IMR-90 (cell line): ENCODE measurements around the gene GABRA4. TPM values are rescaled to one million over a fixed set of nuclear protein-coding genes. Genes with fewer than 3 reads are reported as not detected.

Source experiments
- ATAC-seq: fragments of 200-7000 bp; cut with Tn5 transposase; 2 replicates; pipeline ENCODE4 v1.9.1; 2020; ENCODE audit warnings: low read depth, mild to moderate bottlenecking, moderate library complexity
- BruUV-seq: library from RNA; stranded (reverse); fragments of 400-500 nt; replicated peaks from 2 replicates; lab custom pipeline; 2021; lab: Mats Ljungman, UMichigan
- CTCF ChIA-PET: fragments of 300-600 bp; formaldehyde crosslinking; extraction: SDS; loops from one replicate; lab custom pipeline; 2021; ENCODE audit warnings: antibody characterized with exemption; lab: Yijun Ruan, JAX
- POLR2A ChIA-PET: fragments of 300-600 bp; sonication (Branson Sonifier 250); formaldehyde crosslinking; loops from one replicate; lab custom pipeline; 2022; ENCODE audit warnings: antibody characterized with exemption; ENCODE audit not compliant: unreplicated experiment; lab: Charles Lee
- DNase-seq: peaks from one replicate; pipeline ENCODE4 v3.0.0; 2013
- H2AFZ ChIP-seq: replicated peaks from 2 replicates; pipeline ENCODE3; 2013; ENCODE audit warnings: low read length, mild to moderate bottlenecking; ENCODE audit not compliant: poor library complexity
- H2AK5ac ChIP-seq: 2 replicates; pipeline ENCODE4 v1.6.1; 2013; ENCODE audit warnings: low read depth, low read length, inconsistent platforms
- H2AK9ac ChIP-seq: replicated peaks from 2 replicates; pipeline ENCODE3; 2013; ENCODE audit warnings: mild to moderate bottlenecking, low read depth, low read length, moderate library complexity; ENCODE audit not compliant: poor library complexity
- H2BK120ac ChIP-seq: 2 replicates; pipeline ENCODE4 v1.6.1; 2013; ENCODE audit warnings: low read depth, low read length, inconsistent platforms
- H2BK15ac ChIP-seq: 3 replicates; pipeline ENCODE4 v1.6.1; 2013; ENCODE audit warnings: low read depth, low read length, inconsistent platforms
- H2BK20ac ChIP-seq: 2 replicates; pipeline ENCODE4 v1.6.1; 2013; ENCODE audit warnings: low read depth, mild to moderate bottlenecking, inconsistent platforms, low read length, moderate library complexity
- H2BK5ac ChIP-seq: 2 replicates; pipeline ENCODE4 v1.6.1; 2013; ENCODE audit warnings: mild to moderate bottlenecking, low read depth, low read length, inconsistent platforms; ENCODE audit not compliant: poor library complexity, severe bottlenecking
- H3K14ac ChIP-seq: replicated peaks from 2 replicates; pipeline ENCODE4 v1.6.1; 2013; ENCODE audit warnings: low read depth, low read length, inconsistent platforms
- H3K18ac ChIP-seq: 2 replicates; pipeline ENCODE4 v1.6.1; 2013; ENCODE audit warnings: low read depth, low read length, control low read depth
- H3K23ac ChIP-seq: 2 replicates; pipeline ENCODE4 v1.6.1; 2013; ENCODE audit warnings: low read depth, low read length, inconsistent platforms
- H3K27ac ChIP-seq: 2 replicates; pipeline ENCODE4 v1.5.1; 2013; ENCODE audit warnings: mild to moderate bottlenecking, control low read depth, low read length; ENCODE audit not compliant: insufficient read depth
- H3K27me3 ChIP-seq: 2 replicates; pipeline ENCODE4 v1.6.1; 2013; ENCODE audit warnings: low read length; ENCODE audit not compliant: control insufficient read depth, insufficient read depth
- H3K36me3 ChIP-seq: 2 replicates; pipeline ENCODE4 v1.6.1; 2013; ENCODE audit warnings: low read length, mixed read lengths; ENCODE audit not compliant: control insufficient read depth, insufficient read depth
- H3K4ac ChIP-seq: 2 replicates; pipeline ENCODE4 v1.6.1; 2013; ENCODE audit warnings: low read depth, low read length, inconsistent platforms
- H3K4me1 ChIP-seq: 2 replicates; pipeline ENCODE4 v1.6.1; 2013; ENCODE audit warnings: low read length, mixed read lengths; ENCODE audit not compliant: control insufficient read depth, insufficient read depth
- H3K4me2 ChIP-seq: 2 replicates; pipeline ENCODE4 v1.6.1; 2013; ENCODE audit warnings: low read depth, mild to moderate bottlenecking, control low read depth, low read length, moderate library complexity
- H3K4me3 ChIP-seq: 2 replicates; pipeline ENCODE4 v1.5.1; 2013; ENCODE audit warnings: low read depth, mild to moderate bottlenecking, control low read depth, low read length, moderate library complexity; ENCODE audit not compliant: insufficient read depth
- H3K56ac ChIP-seq: 2 replicates; pipeline ENCODE4 v1.6.1; 2013; ENCODE audit warnings: low read length, inconsistent platforms; ENCODE audit not compliant: insufficient read depth; ENCODE audit errors: extremely low read depth
- H3K79me1 ChIP-seq, 2 experiments: 2 replicates each; pipeline ENCODE4 v1.6.1; 2013; ENCODE audit warnings: low read length in 2 of 2, inconsistent platforms in 1 of 2, low read depth in 1 of 2
- H3K9ac ChIP-seq: 2 replicates; pipeline ENCODE4 v1.6.1; 2013; ENCODE audit warnings: low read depth, low read length, control low read depth
- H3K9me1 ChIP-seq: 2 replicates; pipeline ENCODE4 v1.6.1; 2013; ENCODE audit warnings: low read length, inconsistent platforms; ENCODE audit not compliant: insufficient read depth
- H3K9me3 ChIP-seq: 2 replicates; pipeline ENCODE4 v1.6.1; 2013; ENCODE audit warnings: low read length; ENCODE audit not compliant: control insufficient read depth, insufficient read depth
- H4K20me1 ChIP-seq: 2 replicates; pipeline ENCODE4 v1.6.1; 2013; ENCODE audit warnings: low read length, inconsistent platforms; ENCODE audit not compliant: insufficient read depth
- H4K5ac ChIP-seq: 2 replicates; pipeline ENCODE4 v1.6.1; 2013; ENCODE audit warnings: mild to moderate bottlenecking, low read depth, low read length, control low read depth
- H4K8ac ChIP-seq, 2 experiments: 2 replicates each; pipeline ENCODE4 v1.6.1; 2013; ENCODE audit warnings: low read depth in 2 of 2, low read length in 2 of 2, control low read depth in 1 of 2, inconsistent platforms in 1 of 2
- H4K91ac ChIP-seq: 2 replicates; pipeline ENCODE4 v1.6.1; 2013; ENCODE audit warnings: low read depth, low read length, inconsistent platforms; ENCODE audit not compliant: insufficient read depth
- BHLHE40 ChIP-seq: fragments of 150-350 bp; IDR thresholded peaks from 2 replicates; pipeline ENCODE4 v1.6.1; 2016; ENCODE audit warnings: mild to moderate bottlenecking, low read depth, low read length
- CEBPB ChIP-seq: IDR thresholded peaks from 2 replicates; pipeline ENCODE4 v1.6.1; 2012; ENCODE audit warnings: low read depth, low read length, improper control_type of control experiment
- CHD1 ChIP-seq: IDR thresholded peaks from 2 replicates; pipeline ENCODE4 v1.6.1; 2012; ENCODE audit warnings: low read depth, low read length, improper control_type of control experiment
- FOS ChIP-seq: fragments of 150-350 bp; IDR thresholded peaks from 2 replicates; pipeline ENCODE4 v1.6.1; 2016; ENCODE audit warnings: low read depth, low read length
- MAFK ChIP-seq: IDR thresholded peaks from 2 replicates; pipeline ENCODE4 v1.6.1; 2012; ENCODE audit warnings: low read depth, low read length, improper control_type of control experiment
- MAZ ChIP-seq: IDR thresholded peaks from 2 replicates; pipeline ENCODE4 v1.6.1; 2012; ENCODE audit warnings: low read depth, mild to moderate bottlenecking, low read length, improper control_type of control experiment, moderate library complexity, borderline replicate concordance
- MXI1 ChIP-seq: IDR thresholded peaks from 2 replicates; pipeline ENCODE4 v1.6.1; 2012; ENCODE audit warnings: low read depth, mild to moderate bottlenecking, low read length, moderate library complexity, borderline replicate concordance
- NFE2L2 ChIP-seq: fragments of 150-350 bp; IDR thresholded peaks from 2 replicates; pipeline ENCODE4 v1.6.1; 2016; ENCODE audit warnings: low read depth, mild to moderate bottlenecking, low read length
- POLR2A ChIP-seq: IDR thresholded peaks from 2 replicates; pipeline ENCODE4 v1.6.1; 2012; ENCODE audit warnings: mild to moderate bottlenecking, low read depth, low read length
- RAD21 ChIP-seq: IDR thresholded peaks from 2 replicates; pipeline ENCODE4 v1.6.1; 2012; ENCODE audit warnings: low read length, improper control_type of control experiment
- RCOR1 ChIP-seq: IDR thresholded peaks from 2 replicates; pipeline ENCODE4 v1.6.1; 2012; ENCODE audit warnings: mild to moderate bottlenecking, low read length, improper control_type of control experiment; ENCODE audit not compliant: insufficient replicate concordance
- RFX5 ChIP-seq: IDR thresholded peaks from 2 replicates; pipeline ENCODE4 v1.8.0; 2012; ENCODE audit warnings: low read depth, mild to moderate bottlenecking, low read length, moderate library complexity
- SMC3 ChIP-seq: fragments of 150-350 bp; IDR thresholded peaks from 2 replicates; pipeline ENCODE4 v1.6.1; 2016; ENCODE audit warnings: low read depth, mild to moderate bottlenecking, antibody characterized with exemption, low read length, moderate library complexity
- WGBS, 2 experiments: methylation state at CpG; one replicate each; pipeline versions ENCODE4 v1.1.5 to v1.1.7; 2013; ENCODE audit warnings: missing lambda C conversion rate in 2 of 2; ENCODE audit not compliant: insufficient read length in 1 of 2; ENCODE audit errors: extremely low coverage in 2 of 2; 5-methylcytosine and 5-hydroxymethylcytosine counted together
- dilution Hi-C: fragments of 300-500 bp; cut with HindIII; formaldehyde crosslinking; loops from one replicate; pipeline ENCODE4 v1.14.3; 2018; ENCODE audit warnings: low sequenced_read_pairs; ENCODE audit not compliant: unreplicated experiment
- in situ Hi-C: fragments of 300-500 bp; cut with MboI; formaldehyde crosslinking; loops from 3 replicates; pipeline ENCODE4 v1.14.3; 2019; ENCODE audit warnings: low sequenced_read_pairs, inconsistent platforms, mixed read lengths
- intact Hi-C: fragments of 100-400 bp; cut with micrococcal nuclease; formaldehyde crosslinking; loops from 2 replicates; pipeline ENCODE4 v1.10.0; 2022
- polyA plus RNA-seq, 3 experiments: library from polyadenylated mRNA; depleted of rRNA; stranded (reverse); fragments of >200 nt; gene quantifications; 2 replicates each; pipeline ENCODE4 v1.2.3, GENCODE V29; 2012; ENCODE audit warnings: low replicate concordance in 1 of 3
- total RNA-seq: library from RNA; depleted of rRNA; stranded (reverse); fragments of >200 nt; gene quantifications from 2 replicates; pipeline ENCODE4 v1.2.3, GENCODE V29; 2012
- TF ChIP-seq, protein P1 (sequence below): fragments of 150-350 bp; IDR thresholded peaks from 2 replicates; pipeline ENCODE4 v1.6.1; 2017; ENCODE audit warnings: mild to moderate bottlenecking, antibody characterized with exemption, low read length, low read depth
- TF ChIP-seq, protein P2 (sequence below): conservative IDR thresholded peaks from 2 replicates; pipeline ENCODE4 v1.5.1; 2012; ENCODE audit warnings: mild to moderate bottlenecking, low read depth, low read length, improper control_type of control experiment
- TF ChIP-seq, protein P3 (sequence below): fragments of 150-350 bp; IDR thresholded peaks from 2 replicates; pipeline ENCODE4 v1.6.1; 2016; ENCODE audit warnings: low read depth, mild to moderate bottlenecking, low read length, moderate library complexity, borderline replicate concordance

Gene GABRA4
- total and polyA plus RNA-seq, 2 of the 4 experiments (the other 2 are of a cell fraction), result 1.1 to 1.8 TPM

DNA sequence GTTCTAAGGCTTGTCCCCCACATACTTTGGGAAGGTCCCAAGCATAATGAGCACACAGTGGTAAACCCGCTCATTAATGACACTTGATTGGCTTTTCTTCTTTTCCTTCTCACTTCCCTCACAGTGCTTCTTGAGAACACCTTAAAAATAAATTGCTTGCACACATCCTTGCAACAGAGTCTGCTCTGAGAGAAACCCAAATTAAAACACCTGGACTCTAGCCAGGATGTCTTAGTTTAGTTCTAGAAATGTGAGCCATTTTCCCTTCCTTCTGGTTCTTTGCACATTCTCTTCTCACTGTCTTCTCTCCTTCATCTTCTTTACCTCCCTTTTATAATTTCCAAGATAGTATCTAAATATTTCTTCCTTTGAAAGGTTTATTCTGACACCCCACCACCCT is 49.0 kb downstream of the GABRA4 start:
- 0 out of 2 replicates have a peak, but pooled peaks cover 2% of the 10 kb centered on the region for H3K9me1 ChIP-seq
- no peak for TF ChIP-seq FOS
- TF ChIP-seq MAZ, result no peak
- no peak for TF ChIP-seq POLR2A
- TF ChIP-seq, protein P1, sequence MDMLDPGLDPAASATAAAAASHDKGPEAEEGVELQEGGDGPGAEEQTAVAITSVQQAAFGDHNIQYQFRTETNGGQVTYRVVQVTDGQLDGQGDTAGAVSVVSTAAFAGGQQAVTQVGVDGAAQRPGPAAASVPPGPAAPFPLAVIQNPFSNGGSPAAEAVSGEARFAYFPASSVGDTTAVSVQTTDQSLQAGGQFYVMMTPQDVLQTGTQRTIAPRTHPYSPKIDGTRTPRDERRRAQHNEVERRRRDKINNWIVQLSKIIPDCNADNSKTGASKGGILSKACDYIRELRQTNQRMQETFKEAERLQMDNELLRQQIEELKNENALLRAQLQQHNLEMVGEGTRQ, result no peak
- no peak for TF ChIP-seq RAD21
- TF ChIP-seq CEBPB, result no peak
- TF ChIP-seq RCOR1, result no peak
- TF ChIP-seq, protein P2, sequence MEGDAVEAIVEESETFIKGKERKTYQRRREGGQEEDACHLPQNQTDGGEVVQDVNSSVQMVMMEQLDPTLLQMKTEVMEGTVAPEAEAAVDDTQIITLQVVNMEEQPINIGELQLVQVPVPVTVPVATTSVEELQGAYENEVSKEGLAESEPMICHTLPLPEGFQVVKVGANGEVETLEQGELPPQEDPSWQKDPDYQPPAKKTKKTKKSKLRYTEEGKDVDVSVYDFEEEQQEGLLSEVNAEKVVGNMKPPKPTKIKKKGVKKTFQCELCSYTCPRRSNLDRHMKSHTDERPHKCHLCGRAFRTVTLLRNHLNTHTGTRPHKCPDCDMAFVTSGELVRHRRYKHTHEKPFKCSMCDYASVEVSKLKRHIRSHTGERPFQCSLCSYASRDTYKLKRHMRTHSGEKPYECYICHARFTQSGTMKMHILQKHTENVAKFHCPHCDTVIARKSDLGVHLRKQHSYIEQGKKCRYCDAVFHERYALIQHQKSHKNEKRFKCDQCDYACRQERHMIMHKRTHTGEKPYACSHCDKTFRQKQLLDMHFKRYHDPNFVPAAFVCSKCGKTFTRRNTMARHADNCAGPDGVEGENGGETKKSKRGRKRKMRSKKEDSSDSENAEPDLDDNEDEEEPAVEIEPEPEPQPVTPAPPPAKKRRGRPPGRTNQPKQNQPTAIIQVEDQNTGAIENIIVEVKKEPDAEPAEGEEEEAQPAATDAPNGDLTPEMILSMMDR, result no peak
- TF ChIP-seq MXI1, result no peak
- TF ChIP-seq CHD1, result no peak
- no peak for TF ChIP-seq BHLHE40
- no peak for TF ChIP-seq NFE2L2
- TF ChIP-seq RFX5, result no peak
- no peak for TF ChIP-seq MAFK
- TF ChIP-seq, protein P3, sequence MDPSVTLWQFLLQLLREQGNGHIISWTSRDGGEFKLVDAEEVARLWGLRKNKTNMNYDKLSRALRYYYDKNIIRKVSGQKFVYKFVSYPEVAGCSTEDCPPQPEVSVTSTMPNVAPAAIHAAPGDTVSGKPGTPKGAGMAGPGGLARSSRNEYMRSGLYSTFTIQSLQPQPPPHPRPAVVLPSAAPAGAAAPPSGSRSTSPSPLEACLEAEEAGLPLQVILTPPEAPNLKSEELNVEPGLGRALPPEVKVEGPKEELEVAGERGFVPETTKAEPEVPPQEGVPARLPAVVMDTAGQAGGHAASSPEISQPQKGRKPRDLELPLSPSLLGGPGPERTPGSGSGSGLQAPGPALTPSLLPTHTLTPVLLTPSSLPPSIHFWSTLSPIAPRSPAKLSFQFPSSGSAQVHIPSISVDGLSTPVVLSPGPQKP, result no peak
- no peak for TF ChIP-seq SMC3
- no peaks in the 10 kb centered on the region for H3K9me3 ChIP-seq
- no peak for ATAC-seq
- H3K4me1 ChIP-seq, result peaks cover 5% of the 10 kb centered on the region
- WGBS, 2 experiments, result 100% methylated on average over 1 of the region's 1 CpG; no CpG with 5 or more reads in 1 of the 2 experiments
- no TSS peak for BruUV-seq
- no peaks in the 10 kb centered on the region for H3K27me3 ChIP-seq
- in situ Hi-C loops (loop anchor here (25.0 kb wide), 1 partner anchor 618 kb away; no protein-coding TSS in a partner anchor), dilution Hi-C loops (no loop called here), intact Hi-C loops (no loop called here)
- H3K4me3 ChIP-seq, result no peak overlapping the region
- DNase-seq, result no peak
- no peaks in the 10 kb centered on the region for H3K36me3 ChIP-seq
- H3K4ac ChIP-seq, result no peak overlapping the region
- H3K9ac ChIP-seq, result no peak overlapping the region
- H3K18ac ChIP-seq, result no peak overlapping the region
- no peak overlapping the region for H3K4me2 ChIP-seq
- no peak overlapping the region for H2AK5ac ChIP-seq
- CTCF ChIA-PET, result no interaction called here
- H3K23ac ChIP-seq, result no peak overlapping the region
- no peak overlapping the region for H2BK120ac ChIP-seq
- H2BK20ac ChIP-seq, result no peak overlapping the region
- H2BK5ac ChIP-seq, result no peak overlapping the region
- H3K27ac ChIP-seq, result no peak overlapping the region
- no peaks in the 10 kb centered on the region for H4K20me1 ChIP-seq
- no peak overlapping the region for H4K5ac ChIP-seq
- no peak overlapping the region for H4K91ac ChIP-seq
- no peak overlapping the region for H4K8ac ChIP-seq
- no peak overlapping the region for H3K14ac ChIP-seq
- H2AFZ ChIP-seq, result no peak overlapping the region
- no peak overlapping the region for H2BK15ac ChIP-seq
- POLR2A ChIA-PET, result no interaction called here
- H2AK9ac ChIP-seq, result no peak overlapping the region
- no peak overlapping the region for H3K56ac ChIP-seq
- no peaks in the 10 kb centered on the region for H3K79me1 ChIP-seq
